Calu3 (cell line): ENCODE results near the gene RGS3. TPM values are rescaled to one million over a fixed set of nuclear protein-coding genes. Genes with fewer than 3 reads are reported as not detected.

Experiments
- BruUV-seq: library from RNA; stranded (reverse); fragments of 400-500 nt; replicated peaks from 2 replicates; lab custom pipeline; 2021; lab: Mats Ljungman, UMichigan
- CTCF ChIA-PET: fragments of 300-600 bp; sonication (Branson Sonifier 250); formaldehyde crosslinking; loops from one replicate; lab custom pipeline; 2022; ENCODE audit warnings: antibody characterized with exemption; lab: Charles Lee
- DNase-seq: peaks from one replicate; pipeline ENCODE4 v3.0.0; 2022
- H3K27ac Mint-ChIP-seq: one replicate; pipeline ENCODE4 v1.8.0; 2022; ENCODE audit warnings: mixed read lengths; ENCODE audit not compliant: unreplicated experiment
- H3K27me3 Mint-ChIP-seq: one replicate; pipeline ENCODE4 v1.8.0; 2022; ENCODE audit warnings: mixed read lengths; ENCODE audit not compliant: unreplicated experiment
- H3K36me3 Mint-ChIP-seq: one replicate; pipeline ENCODE4 v1.8.0; 2022; ENCODE audit warnings: mild to moderate bottlenecking, moderate library complexity, mixed read lengths; ENCODE audit not compliant: insufficient read depth, unreplicated experiment
- H3K4me1 Mint-ChIP-seq: one replicate; pipeline ENCODE4 v1.8.0; 2022; ENCODE audit warnings: mild to moderate bottlenecking, low read depth, mixed read lengths; ENCODE audit not compliant: unreplicated experiment
- H3K4me3 Mint-ChIP-seq: one replicate; pipeline ENCODE4 v1.8.0; 2022; ENCODE audit warnings: mild to moderate bottlenecking, low read depth, moderate library complexity, mixed read lengths; ENCODE audit not compliant: unreplicated experiment
- H3K9me3 Mint-ChIP-seq: one replicate; pipeline ENCODE4 v1.8.0; 2022; ENCODE audit warnings: low read depth, mixed read lengths; ENCODE audit not compliant: unreplicated experiment
- intact Hi-C: fragments of 100-400 bp; cut with micrococcal nuclease; formaldehyde crosslinking; loops from one replicate; pipeline ENCODE4 v1.10.0; 2022; ENCODE audit not compliant: unreplicated experiment
- total RNA-seq: library from RNA; stranded (reverse); gene quantifications from 2 replicates; pipeline ENCODE4 v1.2.3, GENCODE V29; 2022
- TF ChIP-seq, protein P1 (sequence below): fragments of 200-600 bp; IDR thresholded peaks from one replicate; pipeline ENCODE4 v1.8.0; 2022; ENCODE audit warnings: antibody characterized with exemption; ENCODE audit not compliant: unreplicated experiment

The RGS3 gene
- total RNA-seq, 1 experiment from 2014 or later: 61.8 TPM

DNA sequence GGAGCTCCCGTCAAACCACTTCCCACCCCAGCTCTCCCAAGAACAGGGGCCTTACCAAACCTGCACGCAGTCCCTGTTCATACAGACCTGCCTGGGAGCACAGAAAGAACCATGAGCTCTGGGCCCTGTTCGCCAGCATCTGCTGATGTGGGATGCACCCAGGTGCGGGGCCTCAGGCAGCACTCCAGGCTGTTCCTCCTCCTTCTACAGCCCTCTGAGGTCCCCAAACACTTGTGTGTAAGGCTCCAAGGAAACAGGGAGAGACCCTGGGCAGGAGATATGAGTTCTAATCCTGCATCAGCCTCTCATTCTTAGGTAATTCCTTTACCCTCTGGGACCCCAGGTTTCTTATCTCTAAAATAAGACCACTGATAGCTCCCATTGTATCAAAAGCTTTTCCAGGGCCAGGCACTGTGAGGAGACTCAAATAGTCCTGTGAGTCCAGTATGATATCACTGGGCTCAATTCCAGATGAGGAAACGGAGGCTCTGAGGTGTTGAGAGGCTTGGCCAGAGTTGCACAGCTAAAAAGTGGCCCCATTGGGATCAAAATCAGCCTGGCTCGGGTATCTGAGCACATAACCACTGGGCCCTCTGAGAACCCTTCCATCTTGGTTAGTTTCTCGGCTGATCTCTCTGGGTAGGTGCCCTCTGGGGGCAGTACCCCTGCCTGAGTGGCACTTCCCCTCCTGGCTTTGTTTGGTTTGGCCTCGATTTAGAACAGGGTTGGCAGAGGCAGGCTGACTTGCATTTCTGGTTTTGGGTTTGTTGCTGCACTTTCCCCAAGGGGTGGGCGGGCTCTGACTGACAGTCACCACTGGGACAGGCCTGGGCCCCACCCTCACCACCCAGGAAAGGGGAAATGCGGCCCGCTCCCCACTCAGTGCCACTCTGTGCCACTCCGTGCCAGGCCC, 116.8 kb downstream of the RGS3 start:
- TSS peak; percentile 94 for BruUV-seq
- CTCF ChIA-PET: interaction anchor here (2.1 kb wide), 1 partner anchor 15 kb away, joined by 13 read pairs; no protein-coding TSS in a partner anchor
- peak overlapping the region; percentile 89 for H3K27ac Mint-ChIP-seq

DNA sequence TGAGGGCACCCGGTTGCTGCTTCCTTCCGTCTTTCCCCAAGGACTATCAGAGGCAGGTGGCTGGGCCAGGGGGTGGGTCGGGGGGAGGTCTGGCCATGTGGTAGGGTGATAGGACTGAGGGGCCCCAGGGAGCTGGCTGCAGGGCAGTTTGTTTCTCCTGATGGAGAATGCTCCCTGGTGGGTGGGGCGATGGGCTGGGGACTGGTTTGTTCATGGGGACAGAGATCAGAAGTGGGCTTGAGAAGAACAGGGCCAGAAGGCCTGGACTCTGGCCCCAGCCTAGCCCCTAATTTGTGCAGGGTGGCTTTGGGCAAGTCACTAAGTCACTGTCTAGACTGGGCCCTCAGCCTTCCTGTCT, 117.4 kb downstream of the RGS3 start:
- Mint-ChIP-seq H3K27me3 (no peaks in the 10 kb centered on the region), H3K4me3 (peak overlapping the region; percentile 64), H3K9me3 (no peaks in the 10 kb centered on the region), H3K36me3 (peaks cover 36% of the 10 kb centered on the region), H3K4me1 (peaks cover 45% of the 10 kb centered on the region), H3K27ac (peak overlapping the region; percentile 89)
- TF ChIP-seq, protein P1, sequence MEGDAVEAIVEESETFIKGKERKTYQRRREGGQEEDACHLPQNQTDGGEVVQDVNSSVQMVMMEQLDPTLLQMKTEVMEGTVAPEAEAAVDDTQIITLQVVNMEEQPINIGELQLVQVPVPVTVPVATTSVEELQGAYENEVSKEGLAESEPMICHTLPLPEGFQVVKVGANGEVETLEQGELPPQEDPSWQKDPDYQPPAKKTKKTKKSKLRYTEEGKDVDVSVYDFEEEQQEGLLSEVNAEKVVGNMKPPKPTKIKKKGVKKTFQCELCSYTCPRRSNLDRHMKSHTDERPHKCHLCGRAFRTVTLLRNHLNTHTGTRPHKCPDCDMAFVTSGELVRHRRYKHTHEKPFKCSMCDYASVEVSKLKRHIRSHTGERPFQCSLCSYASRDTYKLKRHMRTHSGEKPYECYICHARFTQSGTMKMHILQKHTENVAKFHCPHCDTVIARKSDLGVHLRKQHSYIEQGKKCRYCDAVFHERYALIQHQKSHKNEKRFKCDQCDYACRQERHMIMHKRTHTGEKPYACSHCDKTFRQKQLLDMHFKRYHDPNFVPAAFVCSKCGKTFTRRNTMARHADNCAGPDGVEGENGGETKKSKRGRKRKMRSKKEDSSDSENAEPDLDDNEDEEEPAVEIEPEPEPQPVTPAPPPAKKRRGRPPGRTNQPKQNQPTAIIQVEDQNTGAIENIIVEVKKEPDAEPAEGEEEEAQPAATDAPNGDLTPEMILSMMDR: no peak
- no peak for DNase-seq
- CTCF ChIA-PET: interaction anchor here (0.5 kb wide), 1 partner anchor 77 kb away, joined by 4 read pairs; no protein-coding TSS in a partner anchor
- BruUV-seq: no TSS peak
- intact Hi-C loops: loop anchor here (2.0 to 10.0 kb wide), 2 partner anchors 62 to 306 kb away; partner anchors contain the start of genes CDC26 and PRPF4

More for the DNA sequence above, 116.8 kb downstream of the RGS3 start:
- Mint-ChIP-seq H3K4me1 (peaks cover 45% of the 10 kb centered on the region), H3K9me3 (no peaks in the 10 kb centered on the region), H3K36me3 (peaks cover 34% of the 10 kb centered on the region), H3K4me3 (peak overlapping the region; percentile 64), H3K27me3 (no peaks in the 10 kb centered on the region)
- intact Hi-C loops: loop anchor here (2.0 to 10.0 kb wide), 2 partner anchors 61 to 305 kb away; partner anchors contain the start of genes CDC26 and PRPF4
- peak; percentile 87 for DNase-seq
- TF ChIP-seq, protein P1: no peak

DNA sequence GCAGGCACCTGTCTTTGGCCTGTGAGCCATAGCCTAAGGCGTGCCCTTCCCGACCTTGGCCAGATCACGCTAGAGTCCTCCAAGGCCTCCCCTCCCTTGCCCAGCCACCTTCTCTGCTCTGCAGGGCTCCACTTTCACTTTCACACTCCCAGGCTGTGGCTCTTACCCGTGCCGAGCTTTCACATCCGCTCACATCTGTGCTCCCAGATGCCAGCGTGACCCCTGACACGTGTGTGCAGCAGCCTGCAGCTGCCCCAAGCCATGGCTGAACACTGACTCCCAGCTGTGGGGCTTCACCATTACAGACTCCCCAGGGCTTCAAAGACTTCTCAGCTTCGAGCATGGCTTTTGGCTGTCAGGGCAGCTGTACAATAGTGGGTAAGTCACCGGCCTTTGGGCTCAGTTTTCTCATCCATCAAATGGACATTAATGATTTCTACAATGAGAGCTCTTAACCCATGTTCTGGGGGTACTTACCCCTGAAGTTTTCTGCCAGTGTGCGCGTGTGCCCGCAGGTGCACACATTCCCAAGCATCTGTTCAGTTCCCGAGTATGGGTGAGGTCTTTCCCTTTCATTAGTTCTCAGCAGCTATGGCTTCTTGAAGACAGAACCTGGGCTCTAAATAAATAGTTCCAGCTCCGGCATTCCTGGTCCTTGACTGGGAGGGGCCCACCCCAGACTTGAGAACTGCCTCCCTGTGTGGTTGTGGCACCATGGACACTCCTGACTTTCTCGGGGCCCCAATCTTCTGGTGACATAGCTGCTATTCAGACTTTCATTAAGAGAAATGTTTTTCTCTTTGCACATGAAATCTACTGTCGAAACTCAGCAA, 118.6 kb downstream of the RGS3 start:
- CTCF ChIA-PET: interaction anchor here (0.7 to 0.9 kb wide), 3 partner anchors 17 to 73 kb away, joined by 3 to 4 read pairs (median 4); no protein-coding TSS in a partner anchor
- peaks cover 43% of the 10 kb centered on the region for H3K4me1 Mint-ChIP-seq
- BruUV-seq: no TSS peak
- no peak for DNase-seq
- H3K36me3 Mint-ChIP-seq: peaks cover 41% of the 10 kb centered on the region
- no peaks in the 10 kb centered on the region for H3K27me3 Mint-ChIP-seq
- intact Hi-C loops: loop anchor here (2.0 to 10.0 kb wide), 2 partner anchors 63 to 307 kb away; partner anchors contain the start of genes CDC26 and PRPF4
- H3K4me3 Mint-ChIP-seq: peak overlapping the region; percentile 64
- TF ChIP-seq, protein P1: no peak
- H3K27ac Mint-ChIP-seq: peak overlapping the region; percentile 89
- H3K9me3 Mint-ChIP-seq: no peaks in the 10 kb centered on the region

DNA sequence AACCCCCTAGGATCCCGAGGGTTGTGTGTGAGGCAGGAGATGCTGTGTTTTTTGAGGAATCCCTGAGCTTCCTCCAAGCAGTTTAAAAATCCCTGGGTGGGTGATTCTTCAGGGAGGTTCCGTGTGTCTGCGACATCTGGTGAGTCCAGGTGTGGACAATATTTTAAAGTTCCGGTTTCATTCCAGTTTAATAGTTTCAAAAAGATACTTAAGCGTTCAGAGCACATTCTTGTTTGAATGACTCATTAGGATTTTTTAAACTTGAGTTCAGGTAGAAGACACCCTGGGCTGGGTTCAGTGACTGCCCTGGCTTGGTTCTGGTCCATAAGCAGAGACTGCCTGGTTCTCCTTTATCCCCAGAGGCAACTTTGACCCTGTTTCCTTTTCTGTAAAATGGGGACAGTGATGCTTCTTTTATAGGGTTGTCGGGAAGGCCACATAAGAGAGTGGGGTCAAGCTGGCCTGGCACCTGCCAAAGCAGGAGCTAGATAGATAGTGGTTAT, 119.2 kb downstream of the RGS3 start:
- Mint-ChIP-seq H3K36me3 (peaks cover 41% of the 10 kb centered on the region), H3K9me3 (no peaks in the 10 kb centered on the region), H3K27ac (peak overlapping the region; percentile 30), H3K4me1 (peaks cover 36% of the 10 kb centered on the region), H3K4me3 (peak overlapping the region; percentile 64), H3K27me3 (no peaks in the 10 kb centered on the region)
- no TSS peak for BruUV-seq
- CTCF ChIA-PET: interaction anchor here (0.9 kb wide), 1 partner anchor 73 kb away, joined by 3 read pairs; no protein-coding TSS in a partner anchor
- intact Hi-C loops: loop anchor here (10.0 kb wide), 1 partner anchor 308 kb away; the partner anchor contains the start of genes CDC26 and PRPF4
- no peak for DNase-seq
- TF ChIP-seq, protein P1: no peak
